Gastroesophageal sphincter (tissue), 4 donors: Measurements from ENCODE around the gene ANKRD61. TPM values are rescaled to one million over a fixed set of nuclear protein-coding genes. Genes with fewer than 3 reads are reported as not detected.
"Not testable (repeated sequence)": the region's sequence is repeated elsewhere in the genome, so short reads cannot be mapped to it uniquely, and the experiment has no call there.

Source experiments
- ATAC-seq: fragments of 150-250 bp; one replicate; pipeline ENCODE4 v1.9.1; 2016; ENCODE audit warnings: mild to moderate bottlenecking, moderate library complexity
- H3K27ac ChIP-seq, 4 donors: fragments of 200-600 bp; sonication (generic) in 3 of 4; 1 replicate in 3 of 4; 2 replicates in 1 of 4; pipeline ENCODE4 v1.5.1; 2016 to 2019
- H3K27me3 ChIP-seq: fragments of 200-600 bp; sonication (generic); one replicate; pipeline ENCODE4 v1.5.1; 2019
- H3K36me3 ChIP-seq, 2 donors: fragments of 200-600 bp; sonication (generic); one replicate each; pipeline ENCODE4 v1.5.1; 2019; ENCODE audit warnings: control low read depth in 1 of 2
- H3K4me1 ChIP-seq, 3 donors: fragments of 200-600 bp; sonication (generic); 1 replicate in 2 of 3; 2 replicates in 1 of 3; pipeline ENCODE4 v1.5.1; 2016 to 2019; ENCODE audit warnings: control low read depth in 2 of 3
- H3K4me3 ChIP-seq, 2 donors: fragments of 200-600 bp; sonication (generic); one replicate each; pipeline ENCODE4 v1.5.1; 2019; ENCODE audit warnings: mild to moderate bottlenecking in 1 of 2, moderate library complexity in 1 of 2
- H3K9me3 ChIP-seq, 3 donors: fragments of 200-600 bp; sonication (generic); one replicate each; pipeline ENCODE4 v1.5.1; 2017 to 2019; ENCODE audit warnings: control low read depth in 2 of 3
- EP300 ChIP-seq: sonication (generic); formaldehyde crosslinking; IDR thresholded peaks from one replicate; pipeline ENCODE4 v1.6.1; 2017; ENCODE audit warnings: antibody characterized with exemption, mild to moderate bottlenecking
- POLR2A ChIP-seq, 2 donors: fragments of 450-650 bp; IDR thresholded peaks; one replicate each; pipeline ENCODE4 v1.6.1; 2017; ENCODE audit warnings: antibody characterized with exemption in 2 of 2, mild to moderate bottlenecking in 2 of 2, moderate library complexity in 1 of 2
- POLR2AphosphoS5 ChIP-seq: sonication (generic); formaldehyde crosslinking; IDR thresholded peaks from one replicate; pipeline ENCODE4 v1.6.1; 2017; ENCODE audit warnings: antibody characterized with exemption
- WGBS, 2 donors: methylation state at CpG; one replicate each; pipeline ENCODE4 v1.1.5; 2018; ENCODE audit warnings: low coverage in 1 of 2; 5-methylcytosine and 5-hydroxymethylcytosine counted together
- small RNA-seq, 4 donors: library from RNA; depleted of rRNA; stranded (forward); fragments of <200 nt; gene quantifications; one replicate each; pipeline ENCODE3, GENCODE V24; 2016
- total RNA-seq, 4 donors: library from RNA; depleted of rRNA; stranded (reverse); fragments of >200 nt; gene quantifications; one replicate each; pipeline ENCODE4 v1.1.0, GENCODE V29; 2016
- TF ChIP-seq, protein P1 (sequence below), 4 experiments: fragments of 200-600 bp in 2 of 4; fragments of 450-650 bp in 2 of 4; sonication (generic) in 1 of 4; IDR thresholded peaks; one replicate each; pipeline ENCODE4 v1.5.1; 2017 to 2019; ENCODE audit warnings: antibody characterized with exemption in 4 of 4, mild to moderate bottlenecking in 2 of 4, moderate library complexity in 2 of 4

Gene ANKRD61
- total RNA-seq, 4 donors from 2014 or later, result 0.27 TPM; not detected in 3

DNA sequence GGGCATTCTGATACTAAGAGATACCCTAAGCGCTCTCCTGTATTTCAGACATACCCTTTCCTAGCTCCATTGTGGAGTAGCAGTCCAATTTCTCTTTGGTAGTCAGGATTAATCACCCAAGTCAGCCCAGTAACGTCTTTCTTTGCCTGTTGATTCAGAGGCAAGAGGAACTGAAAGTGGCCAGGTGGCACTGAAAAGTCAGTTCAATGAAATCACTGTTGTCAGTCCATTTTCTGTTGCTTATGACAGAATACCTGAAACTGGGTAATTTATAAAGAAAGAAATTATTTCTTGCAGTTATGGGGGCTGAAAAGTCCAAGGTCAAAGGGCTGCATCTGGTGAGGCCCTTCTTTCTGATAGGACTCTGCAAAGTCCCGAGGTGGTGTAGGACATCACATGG, 40.2 kb downstream of the ANKRD61 start:
- Histone ChIP-seq H3K9me3 (no peaks in the 10 kb centered on the region), H3K4me1 (no peaks in the 10 kb centered on the region), H3K36me3 (no peaks in the 10 kb centered on the region), H3K27me3 (no peaks in the 10 kb centered on the region), H3K4me3 (no peak overlapping the region), H3K27ac (no peak overlapping the region)
- ATAC-seq, result no peak
- WGBS, 2 donors, result 17 to 74% methylated on average over 1 to 3 of the region's 3 CpGs
- TF ChIP-seq POLR2A (IDR thresholded peaks at IDR 0.05), result no peak
- TF ChIP-seq, protein P1, sequence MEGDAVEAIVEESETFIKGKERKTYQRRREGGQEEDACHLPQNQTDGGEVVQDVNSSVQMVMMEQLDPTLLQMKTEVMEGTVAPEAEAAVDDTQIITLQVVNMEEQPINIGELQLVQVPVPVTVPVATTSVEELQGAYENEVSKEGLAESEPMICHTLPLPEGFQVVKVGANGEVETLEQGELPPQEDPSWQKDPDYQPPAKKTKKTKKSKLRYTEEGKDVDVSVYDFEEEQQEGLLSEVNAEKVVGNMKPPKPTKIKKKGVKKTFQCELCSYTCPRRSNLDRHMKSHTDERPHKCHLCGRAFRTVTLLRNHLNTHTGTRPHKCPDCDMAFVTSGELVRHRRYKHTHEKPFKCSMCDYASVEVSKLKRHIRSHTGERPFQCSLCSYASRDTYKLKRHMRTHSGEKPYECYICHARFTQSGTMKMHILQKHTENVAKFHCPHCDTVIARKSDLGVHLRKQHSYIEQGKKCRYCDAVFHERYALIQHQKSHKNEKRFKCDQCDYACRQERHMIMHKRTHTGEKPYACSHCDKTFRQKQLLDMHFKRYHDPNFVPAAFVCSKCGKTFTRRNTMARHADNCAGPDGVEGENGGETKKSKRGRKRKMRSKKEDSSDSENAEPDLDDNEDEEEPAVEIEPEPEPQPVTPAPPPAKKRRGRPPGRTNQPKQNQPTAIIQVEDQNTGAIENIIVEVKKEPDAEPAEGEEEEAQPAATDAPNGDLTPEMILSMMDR (IDR thresholded peaks at IDR 0.05), result no peak
- no peak for TF ChIP-seq POLR2AphosphoS5
- no peak for TF ChIP-seq EP300

DNA sequence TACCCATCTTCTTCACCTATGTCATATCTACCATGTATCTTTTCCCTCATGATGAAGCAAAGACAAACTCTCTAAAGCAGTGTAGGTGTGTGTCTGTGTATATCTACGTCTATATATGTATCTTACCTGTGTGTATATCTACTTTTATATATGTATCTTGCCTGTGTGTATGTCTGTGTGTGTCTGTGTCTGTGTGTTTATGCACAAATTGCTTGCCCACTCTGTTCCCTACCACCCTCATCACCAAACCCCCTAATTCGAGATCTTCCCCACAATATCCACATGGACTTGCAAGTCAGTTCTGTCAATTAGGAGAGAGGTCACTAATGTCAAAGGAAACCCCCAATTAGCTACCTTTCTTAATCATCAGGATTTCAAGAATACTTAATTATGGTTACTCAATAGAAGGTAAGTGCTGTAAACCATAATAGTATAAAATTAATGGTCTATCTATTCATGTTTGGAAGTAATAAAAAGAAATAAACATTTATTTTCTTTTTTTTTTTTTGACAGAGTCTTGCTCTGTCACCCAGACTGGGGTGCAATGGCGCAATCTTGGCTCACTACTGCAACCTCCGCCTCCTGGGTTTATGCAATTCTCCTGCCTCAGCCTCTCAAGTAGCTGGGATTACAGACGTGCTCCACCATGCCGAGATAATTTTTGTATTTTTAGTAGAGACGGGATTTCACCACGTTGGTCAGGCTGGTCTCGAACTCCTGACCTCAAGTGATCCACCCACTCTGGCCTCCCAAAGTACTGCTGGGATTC, 43.6 kb downstream of the ANKRD61 start:
- Histone ChIP-seq H3K27ac (no peak overlapping the region), H3K9me3 (no peaks in the 10 kb centered on the region), H3K27me3 (no peaks in the 10 kb centered on the region), H3K4me3 (no peak overlapping the region), H3K36me3 (no peaks in the 10 kb centered on the region), H3K4me1 (peaks cover 0 to 2% (median 0%) of the 10 kb centered on the region in 3 donors)
- no peak for ATAC-seq
- 75 to 87% methylated on average over 7 to 9 of the region's 9 CpGs for WGBS, 2 donors
- TF ChIP-seq POLR2AphosphoS5 (no peak), EP300 (no peak), POLR2A (IDR thresholded peaks at IDR 0.05) (no peak)
- TF ChIP-seq, protein P1 (IDR thresholded peaks at IDR 0.05), result no peak

DNA sequence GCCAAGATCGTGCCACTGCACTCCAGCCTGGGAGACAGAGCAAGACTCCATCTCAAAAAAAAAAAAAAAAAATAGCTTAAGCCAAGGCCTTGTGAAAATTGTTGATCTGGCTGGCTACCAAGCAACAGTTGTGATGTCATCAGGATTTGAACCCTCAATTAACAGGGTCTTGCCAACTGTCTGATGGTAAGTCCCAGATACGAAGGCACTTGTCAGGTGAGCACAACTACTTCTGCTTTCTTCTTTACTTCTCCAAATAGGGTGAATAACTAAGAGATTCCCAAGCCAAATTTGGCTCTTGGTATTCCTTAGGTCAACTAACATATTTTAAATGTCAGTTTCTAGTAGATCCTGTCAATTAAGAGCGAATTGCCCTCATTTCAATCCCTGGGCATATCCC, 47.4 kb downstream of the ANKRD61 start:
- WGBS, 2 donors, result 76 to 100% methylated on average over 2 of the region's 3 CpGs
- TF ChIP-seq EP300 (no peak), POLR2AphosphoS5 (no peak), POLR2A (IDR thresholded peaks at IDR 0.05) (no peak)
- TF ChIP-seq, protein P1 (IDR thresholded peaks at IDR 0.05), result no peak
- Histone ChIP-seq H3K4me1 (peaks cover 0 to 9% (median 0%) of the 10 kb centered on the region in 3 donors), H3K4me3 (no peak overlapping the region), H3K27me3 (no peaks in the 10 kb centered on the region), H3K36me3 (no peaks in the 10 kb centered on the region), H3K27ac (no peak overlapping the region), H3K9me3 (no peaks in the 10 kb centered on the region)
- no peak for ATAC-seq

DNA sequence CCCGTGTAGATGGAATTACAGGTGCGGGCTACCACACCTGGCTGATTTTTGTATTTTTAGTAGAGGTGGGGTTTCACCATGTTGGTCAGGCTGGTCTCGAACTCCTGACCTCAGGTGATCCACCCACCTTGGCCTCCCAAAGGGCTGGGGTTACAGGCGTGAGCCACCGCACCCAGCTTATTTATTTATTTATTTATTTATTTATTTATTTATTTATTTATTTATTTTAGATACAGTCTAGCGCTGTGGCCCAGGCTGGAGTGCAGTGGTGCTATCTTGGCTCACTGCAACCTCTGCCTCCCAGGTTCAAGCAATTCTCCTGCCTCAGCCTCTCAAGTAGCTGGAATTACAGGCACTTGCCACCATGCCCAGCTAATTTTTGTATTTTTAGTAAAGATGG, 51.9 kb downstream of the ANKRD61 start:
- ATAC-seq, H3K4me3 ChIP-seq, H3K27ac ChIP-seq, H3K27me3 ChIP-seq, H3K4me1 ChIP-seq, H3K36me3 ChIP-seq, H3K9me3 ChIP-seq: not testable (repeated sequence)
- WGBS, 2 donors, result 99 to 100% methylated on average over 1 to 6 of the region's 6 CpGs

Small RNA genes lying within 50 kb of the gene (small RNA-seq; reads per million reads assigned to genes)
- 0 reads per million in 4 donors for gene RF00019
- 0 reads per million in 4 donors for gene RNU6-218P
- gene SNORA80D, result 0 to 0.99 (median 0.32) reads per million in 4 donors

Other genes with a start within 250 kb of the ANKRD61 start
- gene RNF216, start 249.7 kb upstream of the ANKRD61 start, total RNA-seq, result 10 to 100 TPM; 48.1 to 82.6 (median 49.4) TPM
- not detected for gene OCM, start 150.6 kb upstream of the ANKRD61 start, total RNA-seq
- 10 to 100 TPM; 50.3 to 74.9 (median 56.2) TPM for gene CCZ1, start 132.6 kb upstream of the ANKRD61 start, total RNA-seq
- not detected for gene RSPH10B, start 60.7 kb upstream of the ANKRD61 start, total RNA-seq
- gene PMS2, start 22.3 kb upstream of the ANKRD61 start, total RNA-seq, result 10 to 100 TPM in 1 of 4 donors, 1 to 10 TPM in 3; 9.1 to 11.0 (median 9.5) TPM
- 10 to 100 TPM; 25.1 to 52.2 (median 38.1) TPM for gene AIMP2, start 22.1 kb upstream of the ANKRD61 start, total RNA-seq
- 100 to 1,000 TPM; 104 to 197 (median 116) TPM for gene EIF2AK1, start 27.8 kb downstream of the ANKRD61 start, total RNA-seq
- 10 to 100 TPM in 1 of 4 donors, 1 to 10 TPM in 3; 7.3 to 12.5 (median 9.7) TPM for gene USP42, start 73.6 kb downstream of the ANKRD61 start, total RNA-seq
- 10 to 100 TPM; 25.8 to 61.9 (median 39.4) TPM for gene CYTH3, start 241.2 kb downstream of the ANKRD61 start, total RNA-seq